KMS-11 (cell line): ENCODE data around the gene SPTY2D1.

Experiments used
- H2AFZ ChIP-seq: fragments of 200-600 bp; sonication (generic); 2 replicates; pipeline ENCODE4 v1.6.1; 2016; ENCODE audit warnings: antibody characterized with exemption, mixed run types, low read depth
- H3K27ac ChIP-seq: fragments of 200-600 bp; sonication (generic); 2 replicates; pipeline ENCODE4 v1.6.1; 2016; ENCODE audit warnings: mild to moderate bottlenecking, mixed run types
- H3K27me3 ChIP-seq: fragments of 200-600 bp; sonication (generic); 2 replicates; pipeline ENCODE4 v1.6.1; 2017; ENCODE audit warnings: mild to moderate bottlenecking, low read depth, mixed run types, moderate library complexity; ENCODE audit not compliant: insufficient read depth
- H3K36me3 ChIP-seq: fragments of 200-600 bp; sonication (generic); 2 replicates; pipeline ENCODE4 v1.6.1; 2017; ENCODE audit warnings: mild to moderate bottlenecking, mixed run types; ENCODE audit not compliant: insufficient read depth
- H3K4me1 ChIP-seq: fragments of 200-600 bp; sonication (generic); 2 replicates; pipeline ENCODE4 v1.6.1; 2016; ENCODE audit warnings: mild to moderate bottlenecking, low read depth, mixed run types; ENCODE audit not compliant: poor library complexity, severe bottlenecking
- H3K4me2 ChIP-seq: fragments of 200-600 bp; sonication (generic); 2 replicates; pipeline ENCODE4 v1.7.0; 2016; ENCODE audit warnings: mild to moderate bottlenecking, mixed run types
- H3K4me3 ChIP-seq: fragments of 200-600 bp; sonication (generic); IDR thresholded peaks from 2 replicates; pipeline ENCODE4 v1.6.1; 2017; ENCODE audit warnings: low read depth, low read length, mixed read lengths; ENCODE audit not compliant: insufficient read depth
- H3K79me2 ChIP-seq: fragments of 200-600 bp; sonication (generic); 2 replicates; pipeline ENCODE4 v1.6.1; 2016; ENCODE audit warnings: low read depth, mixed run types; ENCODE audit not compliant: insufficient read depth
- H3K9ac ChIP-seq: fragments of 200-600 bp; sonication (generic); 2 replicates; pipeline ENCODE4 v1.6.1; 2016; ENCODE audit warnings: mild to moderate bottlenecking, mixed run types
- H4K20me1 ChIP-seq: fragments of 200-600 bp; sonication (generic); 2 replicates; pipeline ENCODE4 v1.6.1; 2016; ENCODE audit warnings: mild to moderate bottlenecking, mixed run types; ENCODE audit not compliant: insufficient read depth
- CTCF ChIP-seq: fragments of 200-600 bp; sonication (generic); conservative IDR thresholded peaks from 2 replicates; pipeline ENCODE4 v1.6.1; 2017; ENCODE audit warnings: low read depth, mild to moderate bottlenecking, antibody characterized with exemption, low read length, moderate library complexity, mixed read lengths

Gene SPTY2D1

GRCh38 chr11:18614667-18615066, 19.5 kb downstream of the SPTY2D1 start:
- H3K4me2 ChIP-seq: no peak overlapping the region
- no peak overlapping the region for H3K9ac ChIP-seq
- H3K4me1 ChIP-seq: peaks cover 43% of the 10 kb centered on the region
- no peak overlapping the region for H3K4me3 ChIP-seq
- H3K27me3 ChIP-seq: no peaks in the 10 kb centered on the region
- H3K27ac ChIP-seq: no peak overlapping the region
- no peak for TF ChIP-seq CTCF
- peaks cover 55% of the 10 kb centered on the region for H3K79me2 ChIP-seq
- no peaks in the 10 kb centered on the region for H3K36me3 ChIP-seq
- H2AFZ ChIP-seq: no peak overlapping the region
- H4K20me1 ChIP-seq: no peaks in the 10 kb centered on the region

GRCh38 chr11:18612394-18612793, 21.7 kb downstream of the SPTY2D1 start:
- no peaks in the 10 kb centered on the region for H3K36me3 ChIP-seq
- H3K4me3 ChIP-seq: no peak overlapping the region
- H2AFZ ChIP-seq: no peak overlapping the region
- H3K27ac ChIP-seq: no peak overlapping the region
- no peak overlapping the region for H3K9ac ChIP-seq
- no peaks in the 10 kb centered on the region for H4K20me1 ChIP-seq
- peaks cover 21% of the 10 kb centered on the region for H3K4me1 ChIP-seq
- H3K4me2 ChIP-seq: no peak overlapping the region
- no peaks in the 10 kb centered on the region for H3K27me3 ChIP-seq
- TF ChIP-seq CTCF: no peak
- H3K79me2 ChIP-seq: peaks cover 38% of the 10 kb centered on the region

GRCh38 chr11:18611196-18611595, 22.9 kb downstream of the SPTY2D1 start:
- no peak overlapping the region for H3K9ac ChIP-seq
- no peaks in the 10 kb centered on the region for H3K27me3 ChIP-seq
- no peak overlapping the region for H3K4me2 ChIP-seq
- no peak overlapping the region for H3K4me3 ChIP-seq
- no peak overlapping the region for H2AFZ ChIP-seq
- H4K20me1 ChIP-seq: no peaks in the 10 kb centered on the region
- H3K36me3 ChIP-seq: no peaks in the 10 kb centered on the region
- peaks cover 9% of the 10 kb centered on the region for H3K4me1 ChIP-seq
- H3K27ac ChIP-seq: no peak overlapping the region
- TF ChIP-seq CTCF: no peak
- peaks cover 27% of the 10 kb centered on the region for H3K79me2 ChIP-seq

- no peak overlapping the region for H3K4me3 ChIP-seq
- H3K36me3 ChIP-seq: no peaks in the 10 kb centered on the region
- H3K4me1 ChIP-seq: no peaks in the 10 kb centered on the region
- no peaks in the 10 kb centered on the region for H3K27me3 ChIP-seq
- no peaks in the 10 kb centered on the region for H4K20me1 ChIP-seq
- peaks cover 4% of the 10 kb centered on the region; the same call in 1 of the 2 replicates for H3K79me2 ChIP-seq
- H3K27ac ChIP-seq: no peak overlapping the region
- TF ChIP-seq CTCF: no peak
- H3K9ac ChIP-seq: no peak overlapping the region
- H3K4me2 ChIP-seq: no peak overlapping the region
- H2AFZ ChIP-seq: no peak overlapping the region
These were observed 25.8 kb downstream of the SPTY2D1 start for GRCh38 chr11:18608376-18608775.
